ENCODE results near the gene TCTN1.

DNA sequence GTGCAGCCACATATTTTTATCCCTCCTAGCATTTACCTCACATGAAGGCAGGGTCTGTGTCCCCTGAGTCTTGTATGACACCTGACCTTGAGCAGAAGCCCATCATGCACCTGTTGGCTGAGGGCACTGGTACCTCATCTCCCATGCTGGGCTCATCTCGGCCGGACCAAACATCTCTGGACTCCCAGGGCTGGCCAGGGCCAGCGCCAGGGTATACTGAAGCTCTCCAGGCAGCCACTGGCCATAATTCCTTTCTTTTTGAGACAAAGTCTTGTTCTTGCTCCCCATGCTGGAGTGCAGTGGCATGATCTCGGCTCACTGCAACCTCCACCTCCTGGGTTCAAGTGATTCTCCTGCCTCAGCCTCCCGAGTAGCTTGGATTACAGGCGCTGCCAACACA lies 53.0 kb downstream of the TCTN1 start:
- no peak for TF ChIP-seq POLR2AphosphoS5 (IDR thresholded peaks at IDR 0.05; ENCODE audit: low read depth, low read length)
- TF ChIP-seq POLR2A (IDR thresholded peaks at IDR 0.05; ENCODE audit: low read depth, low read length), result no peak
- TF ChIP-seq SPI1 (IDR thresholded peaks at IDR 0.05; ENCODE audit: low read depth, low read length), result no peak

Measured in GM12891 (cell line).